Lung (tissue), 12 donors: ENCODE results near the gene CAPN2. TPM values are rescaled to one million over a fixed set of nuclear protein-coding genes. Genes with fewer than 3 reads are reported as not detected.
A peak's percentile ranks its signal among the peaks of the same experiment; 100 is the strongest.

Experiments used
- ATAC-seq: fragments of 200-7000 bp; cut with Tn5 transposase; one replicate; pipeline ENCODE4 v1.9.1; 2020; ENCODE audit warnings: moderate number of reproducible peaks; ENCODE audit not compliant: insufficient read depth, low FRiP score
- DNase-seq, 3 donors: peaks; one replicate each; pipeline ENCODE4 v3.0.0-alpha.2; 2013 to 2017
- H3K27ac ChIP-seq, 2 donors: one replicate each; pipeline ENCODE4 v1.5.1; 2013; ENCODE audit warnings: mild to moderate bottlenecking in 2 of 2, moderate library complexity in 2 of 2, control low read depth in 1 of 2, inconsistent platforms in 1 of 2, low read depth in 1 of 2, low read length in 1 of 2
- H3K27me3 ChIP-seq, 3 donors: one replicate each; pipeline ENCODE4 v1.5.1; 2013; ENCODE audit warnings: low read length in 2 of 3; ENCODE audit not compliant: control insufficient read depth in 3 of 3, insufficient read depth in 3 of 3
- H3K36me3 ChIP-seq, 4 donors: one replicate each; pipeline ENCODE4 v1.5.1; 2013; ENCODE audit warnings: low read length in 4 of 4, mild to moderate bottlenecking in 1 of 4, moderate library complexity in 1 of 4; ENCODE audit not compliant: control insufficient read depth in 4 of 4, insufficient read depth in 4 of 4
- H3K4me1 ChIP-seq, 5 donors: one replicate each; pipeline ENCODE4 v1.5.1; 2013; ENCODE audit warnings: low read length in 5 of 5, mild to moderate bottlenecking in 2 of 5, moderate library complexity in 1 of 5; ENCODE audit not compliant: control insufficient read depth in 5 of 5, insufficient read depth in 5 of 5
- H3K4me3 ChIP-seq: one replicate; pipeline ENCODE4 v1.5.1; 2013; ENCODE audit warnings: mild to moderate bottlenecking, control low read depth, moderate library complexity
- H3K9ac ChIP-seq, 2 donors: one replicate each; pipeline ENCODE4 v1.5.1; 2013; ENCODE audit warnings: low read length in 2 of 2, control low read depth in 1 of 2; ENCODE audit not compliant: insufficient read depth in 1 of 2
- H3K9me3 ChIP-seq, 4 donors: one replicate each; pipeline ENCODE4 v1.5.1; 2013; ENCODE audit warnings: low read length in 3 of 4, mild to moderate bottlenecking in 1 of 4, moderate library complexity in 1 of 4; ENCODE audit not compliant: control insufficient read depth in 4 of 4, insufficient read depth in 3 of 4
- CTCF ChIP-seq: IDR thresholded peaks from 2 replicates; pipeline ENCODE4 v1.5.1; 2012; ENCODE audit warnings: mild to moderate bottlenecking; ENCODE audit errors: control extremely low read depth, extremely low read depth
- WGBS, 2 donors: extraction: QIAGEN DNeasy Blood & Tissue Kit; methylation state at CpG; one replicate each; pipeline ENCODE4 v1.1.7; 2013; 5-methylcytosine and 5-hydroxymethylcytosine counted together
- polyA plus RNA-seq, 2 donors: library from polyadenylated mRNA; stranded (reverse); fragments of 200-250 nt; gene quantifications; one replicate each; pipeline ENCODE4 v1.2.1, GENCODE V29; 2013
- total RNA-seq, 2 donors: library from RNA; depleted of rRNA in 1 of 2; stranded (reverse); fragments of >200 nt in 1 of 2; gene quantifications; one replicate each; pipeline ENCODE4 v1.2.1, GENCODE V29; 2014 to 2021
- donor health status: control.
- donor health status: control.
- donor health status: Bipolar disorder and iron deficiency.
- donor health status: healthy.
- donor health status: DM: yes; HTN: yes; CAD: no.

Gene CAPN2
- total and polyA plus RNA-seq, 4 donors, result 144 to 353 (median 168) TPM

GRCh38 chr1:223726380-223727001 lies 14.2 kb downstream of the CAPN2 start:
- no peaks in the 10 kb centered on the region for H3K27me3 ChIP-seq
- 20 to 23% methylated on average over 9 of the region's 9 CpGs for WGBS, 2 donors
- H3K27ac ChIP-seq, result peak overlapping the region; percentile 68 to 83
- peak; percentile 74 to 89 (median 78) for DNase-seq
- peaks cover 0 to 15% (median 4%) of the 10 kb centered on the region in 4 donors for H3K36me3 ChIP-seq
- peaks cover 15 to 31% (median 25%) of the 10 kb centered on the region in 5 donors for H3K4me1 ChIP-seq
- no peak for TF ChIP-seq CTCF
- peak; percentile 78 for ATAC-seq
- no peak overlapping the region for H3K9ac ChIP-seq
- H3K9me3 ChIP-seq, result no peaks in the 10 kb centered on the region
- H3K4me3 ChIP-seq, result no peak overlapping the region

DNA sequence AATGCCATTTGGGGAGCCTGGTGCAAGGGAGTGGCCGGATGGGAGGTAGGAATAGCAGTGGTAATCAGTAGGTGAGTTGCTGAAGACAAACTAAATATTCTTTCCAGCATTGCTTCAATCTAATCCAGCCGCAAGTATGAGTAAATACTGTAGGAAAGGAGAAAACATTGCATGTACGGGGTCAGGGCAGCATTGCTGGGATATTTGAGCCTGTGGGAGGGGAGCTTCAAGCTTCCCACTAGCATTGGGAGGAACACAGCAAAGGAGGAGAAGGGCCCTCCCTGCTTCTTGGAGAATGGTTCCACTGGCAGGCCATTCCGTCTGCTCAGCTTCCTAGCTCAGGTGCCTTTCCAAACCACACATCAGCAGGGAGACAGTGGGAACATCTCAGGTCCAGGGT lies 15.2 kb downstream of the CAPN2 start:
- Histone ChIP-seq H3K4me3 (no peak overlapping the region), H3K27me3 (no peaks in the 10 kb centered on the region), H3K9me3 (no peaks in the 10 kb centered on the region), H3K9ac (no peak overlapping the region), H3K4me1 (peaks cover 19 to 40% (median 32%) of the 10 kb centered on the region in 5 donors), H3K36me3 (peaks cover 0 to 14% (median 3%) of the 10 kb centered on the region in 4 donors), H3K27ac (peak overlapping the region in 1 of 2 donors; percentile 83)
- WGBS, 2 donors, result 77 to 92% methylated on average over 4 of the region's 4 CpGs
- DNase-seq, result no peak
- TF ChIP-seq CTCF, result no peak
- no peak for ATAC-seq

- 89 to 90% methylated on average over 4 of the region's 4 CpGs for WGBS, 2 donors
Observed at GRCh38 chr1:223729906-223730305, 17.6 kb downstream of the CAPN2 start.

More at GRCh38 chr1:223729906-223730305, 17.6 kb downstream of the CAPN2 start:
- H3K4me1 ChIP-seq, result peaks cover 30 to 62% (median 42%) of the 10 kb centered on the region in 5 donors
- H3K9ac ChIP-seq, result no peak overlapping the region
- ATAC-seq (no peak), DNase-seq (no peak)
- H3K9me3 ChIP-seq, result no peaks in the 10 kb centered on the region
- TF ChIP-seq CTCF, result no peak
- H3K27ac ChIP-seq, result no peak overlapping the region
- no peaks in the 10 kb centered on the region for H3K27me3 ChIP-seq
- no peak overlapping the region for H3K4me3 ChIP-seq
- H3K36me3 ChIP-seq, result peaks cover 0 to 10% (median 1%) of the 10 kb centered on the region in 4 donors
